Panc1 (cell line): ENCODE data around the gene F13A1. TPM values are rescaled to one million over a fixed set of nuclear protein-coding genes. Genes with fewer than 3 reads are reported as not detected.

ENCODE experiments used
- ATAC-seq: fragments of 200-7000 bp; cut with Tn5 transposase; 2 replicates; pipeline ENCODE4 v1.9.1; 2020; ENCODE audit warnings: mild to moderate bottlenecking, moderate library complexity
- BruUV-seq: library from RNA; stranded (reverse); fragments of 400-500 nt; replicated peaks from 2 replicates; lab custom pipeline; 2021; lab: Mats Ljungman, UMichigan
- CTCF ChIA-PET: fragments of 300-600 bp; sonication (Branson Sonifier 250); formaldehyde crosslinking; loops from one replicate; lab custom pipeline; 2022; ENCODE audit warnings: antibody characterized with exemption; lab: Charles Lee
- POLR2A ChIA-PET: fragments of 300-600 bp; sonication (Branson Sonifier 250); formaldehyde crosslinking; loops from one replicate; lab custom pipeline; 2022; ENCODE audit warnings: antibody characterized with exemption; lab: Charles Lee
- DNase-seq: peaks from one replicate; pipeline ENCODE4 v3.0.0-alpha.2; 2010; ENCODE audit warnings: low read depth, low spot score
- H3K27ac ChIP-seq: 2 replicates; pipeline ENCODE4 v1.5.1; 2011; ENCODE audit warnings: mild to moderate bottlenecking, low read length, inconsistent platforms
- H3K27me3 ChIP-seq: fragments of 200-500 bp; sonication (Bioruptor generic); 2 replicates; pipeline ENCODE4 v1.6.0; 2014; ENCODE audit warnings: low read length, inconsistent platforms; ENCODE audit not compliant: control insufficient read depth, insufficient read depth
- H3K36me3 ChIP-seq: fragments of 200-500 bp; sonication (Bioruptor generic); 2 replicates; pipeline ENCODE4 v1.5.1; 2014; ENCODE audit warnings: inconsistent platforms, mild to moderate bottlenecking, low read length, moderate library complexity; ENCODE audit not compliant: control insufficient read depth, insufficient read depth
- H3K4me1 ChIP-seq: 2 replicates; pipeline ENCODE4 v1.5.1; 2011; ENCODE audit warnings: inconsistent platforms, mild to moderate bottlenecking, low read length, moderate library complexity; ENCODE audit not compliant: control insufficient read depth, insufficient read depth
- H3K4me3 ChIP-seq, 2 experiments: 2 replicates each; pipeline ENCODE4 v1.5.1; 2011 to 2012; ENCODE audit warnings: low read depth in 2 of 2, low read length in 2 of 2, mild to moderate bottlenecking in 2 of 2, inconsistent platforms in 1 of 2, moderate library complexity in 1 of 2
- H3K9me3 ChIP-seq: fragments of 200-500 bp; sonication (Bioruptor generic); 2 replicates; pipeline ENCODE4 v1.5.1; 2014; ENCODE audit warnings: low read depth, mild to moderate bottlenecking, inconsistent platforms, low read length, moderate library complexity; ENCODE audit not compliant: control insufficient read depth, insufficient read depth
- POLR2AphosphoS5 ChIP-seq: IDR thresholded peaks from 2 replicates; pipeline ENCODE4 v1.6.1; 2012; ENCODE audit warnings: mild to moderate bottlenecking, low read depth, low read length, moderate library complexity
- SIN3A ChIP-seq: IDR thresholded peaks from 2 replicates; pipeline ENCODE4 v1.6.1; 2012; ENCODE audit warnings: low read depth, mild to moderate bottlenecking, low read length, moderate library complexity, borderline replicate concordance; ENCODE audit not compliant: insufficient read depth
- TCF7L2 ChIP-seq: IDR thresholded peaks from 2 replicates; pipeline ENCODE4 v1.6.1; 2011; ENCODE audit warnings: mild to moderate bottlenecking, low read depth, low read length, inconsistent platforms
- in situ Hi-C: cut with HindIII; loops from 2 replicates; pipeline ENCODE4 v1.10.0; 2016; ENCODE audit warnings: low sequenced_read_pairs, low pct_unique_long_range_greater_than_20kb
- intact Hi-C: fragments of 100-400 bp; cut with micrococcal nuclease; formaldehyde crosslinking; loops from one replicate; pipeline ENCODE4 v1.10.0; 2022; ENCODE audit not compliant: unreplicated experiment
- total RNA-seq: library from RNA; stranded (reverse); gene quantifications from one replicate; pipeline ENCODE4 v1.2.1, GENCODE V29; 2021; ENCODE audit not compliant: unreplicated experiment
- TF ChIP-seq, protein P1 (sequence below): fragments of 450-650 bp; IDR thresholded peaks from 2 replicates; pipeline ENCODE4 v1.5.1; 2017; ENCODE audit warnings: mild to moderate bottlenecking
- TF ChIP-seq, protein P2 (sequence below), 2 experiments: IDR thresholded peaks; 2 replicates each; pipeline ENCODE4 v1.6.1; 2011 to 2012; ENCODE audit warnings: low read depth in 2 of 2, control low read depth in 1 of 2, low read length in 1 of 2, mild to moderate bottlenecking in 1 of 2, moderate library complexity in 1 of 2; ENCODE audit not compliant: insufficient read depth in 1 of 2

Gene F13A1
- total RNA-seq, 1 experiment from 2014 or later: 0.26 TPM

DNA sequence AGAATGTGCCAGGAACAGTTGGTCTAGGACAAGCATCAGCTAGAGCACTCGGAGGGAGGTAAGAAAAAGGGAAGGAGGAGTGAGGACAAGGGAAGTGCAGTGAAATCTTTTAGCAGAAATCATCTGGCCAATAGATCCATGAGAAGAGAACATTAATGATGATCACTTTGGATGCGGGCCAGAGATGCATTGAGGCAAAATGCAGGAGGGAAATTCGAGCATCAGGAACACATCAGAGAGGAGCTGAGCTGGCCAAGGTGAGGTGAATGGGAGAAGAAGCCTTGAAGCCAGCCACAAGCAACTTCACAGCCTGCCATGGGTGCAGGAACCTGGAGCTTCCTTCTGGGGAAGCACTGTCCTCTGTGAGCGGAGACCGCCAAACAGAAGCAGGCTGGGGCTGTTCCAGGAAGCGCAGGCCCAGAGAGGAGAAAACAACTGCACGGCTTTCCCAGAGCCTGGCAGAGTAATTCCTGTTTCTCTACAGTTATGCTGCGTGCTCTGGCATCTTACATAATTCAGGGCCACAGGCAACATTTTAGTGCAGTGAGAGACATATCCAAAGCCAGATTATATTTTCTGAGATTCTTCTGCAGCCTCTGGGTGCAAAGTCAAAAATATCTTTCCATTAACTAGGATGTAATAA, 143.8 kb downstream of the F13A1 start:
- intact Hi-C loops (no loop called here), in situ Hi-C loops (no loop called here)
- peaks cover 4% of the 10 kb centered on the region; the same call in 1 of the 2 replicates for H3K27me3 ChIP-seq
- no peaks in the 10 kb centered on the region for H3K9me3 ChIP-seq
- no peak overlapping the region for H3K27ac ChIP-seq
- H3K36me3 ChIP-seq: no peaks in the 10 kb centered on the region
- no peak overlapping the region for H3K4me3 ChIP-seq
- DNase-seq: no peak
- TF ChIP-seq TCF7L2 (no peak), POLR2AphosphoS5 (no peak), SIN3A (no peak)
- TF ChIP-seq, protein P1, sequence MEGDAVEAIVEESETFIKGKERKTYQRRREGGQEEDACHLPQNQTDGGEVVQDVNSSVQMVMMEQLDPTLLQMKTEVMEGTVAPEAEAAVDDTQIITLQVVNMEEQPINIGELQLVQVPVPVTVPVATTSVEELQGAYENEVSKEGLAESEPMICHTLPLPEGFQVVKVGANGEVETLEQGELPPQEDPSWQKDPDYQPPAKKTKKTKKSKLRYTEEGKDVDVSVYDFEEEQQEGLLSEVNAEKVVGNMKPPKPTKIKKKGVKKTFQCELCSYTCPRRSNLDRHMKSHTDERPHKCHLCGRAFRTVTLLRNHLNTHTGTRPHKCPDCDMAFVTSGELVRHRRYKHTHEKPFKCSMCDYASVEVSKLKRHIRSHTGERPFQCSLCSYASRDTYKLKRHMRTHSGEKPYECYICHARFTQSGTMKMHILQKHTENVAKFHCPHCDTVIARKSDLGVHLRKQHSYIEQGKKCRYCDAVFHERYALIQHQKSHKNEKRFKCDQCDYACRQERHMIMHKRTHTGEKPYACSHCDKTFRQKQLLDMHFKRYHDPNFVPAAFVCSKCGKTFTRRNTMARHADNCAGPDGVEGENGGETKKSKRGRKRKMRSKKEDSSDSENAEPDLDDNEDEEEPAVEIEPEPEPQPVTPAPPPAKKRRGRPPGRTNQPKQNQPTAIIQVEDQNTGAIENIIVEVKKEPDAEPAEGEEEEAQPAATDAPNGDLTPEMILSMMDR: no peak
- TF ChIP-seq, protein P2, sequence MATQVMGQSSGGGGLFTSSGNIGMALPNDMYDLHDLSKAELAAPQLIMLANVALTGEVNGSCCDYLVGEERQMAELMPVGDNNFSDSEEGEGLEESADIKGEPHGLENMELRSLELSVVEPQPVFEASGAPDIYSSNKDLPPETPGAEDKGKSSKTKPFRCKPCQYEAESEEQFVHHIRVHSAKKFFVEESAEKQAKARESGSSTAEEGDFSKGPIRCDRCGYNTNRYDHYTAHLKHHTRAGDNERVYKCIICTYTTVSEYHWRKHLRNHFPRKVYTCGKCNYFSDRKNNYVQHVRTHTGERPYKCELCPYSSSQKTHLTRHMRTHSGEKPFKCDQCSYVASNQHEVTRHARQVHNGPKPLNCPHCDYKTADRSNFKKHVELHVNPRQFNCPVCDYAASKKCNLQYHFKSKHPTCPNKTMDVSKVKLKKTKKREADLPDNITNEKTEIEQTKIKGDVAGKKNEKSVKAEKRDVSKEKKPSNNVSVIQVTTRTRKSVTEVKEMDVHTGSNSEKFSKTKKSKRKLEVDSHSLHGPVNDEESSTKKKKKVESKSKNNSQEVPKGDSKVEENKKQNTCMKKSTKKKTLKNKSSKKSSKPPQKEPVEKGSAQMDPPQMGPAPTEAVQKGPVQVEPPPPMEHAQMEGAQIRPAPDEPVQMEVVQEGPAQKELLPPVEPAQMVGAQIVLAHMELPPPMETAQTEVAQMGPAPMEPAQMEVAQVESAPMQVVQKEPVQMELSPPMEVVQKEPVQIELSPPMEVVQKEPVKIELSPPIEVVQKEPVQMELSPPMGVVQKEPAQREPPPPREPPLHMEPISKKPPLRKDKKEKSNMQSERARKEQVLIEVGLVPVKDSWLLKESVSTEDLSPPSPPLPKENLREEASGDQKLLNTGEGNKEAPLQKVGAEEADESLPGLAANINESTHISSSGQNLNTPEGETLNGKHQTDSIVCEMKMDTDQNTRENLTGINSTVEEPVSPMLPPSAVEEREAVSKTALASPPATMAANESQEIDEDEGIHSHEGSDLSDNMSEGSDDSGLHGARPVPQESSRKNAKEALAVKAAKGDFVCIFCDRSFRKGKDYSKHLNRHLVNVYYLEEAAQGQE (IDR thresholded peaks at IDR 0.05; ENCODE audit: insufficient read depth in 1 of 2, low read depth in 2 of 2, low read length in 1 of 2): no peak
- ATAC-seq: no peak
- no TSS peak for BruUV-seq
- ChIA-PET POLR2A (no interaction called here), CTCF (no interaction called here)
- H3K4me1 ChIP-seq: no peaks in the 10 kb centered on the region

DNA sequence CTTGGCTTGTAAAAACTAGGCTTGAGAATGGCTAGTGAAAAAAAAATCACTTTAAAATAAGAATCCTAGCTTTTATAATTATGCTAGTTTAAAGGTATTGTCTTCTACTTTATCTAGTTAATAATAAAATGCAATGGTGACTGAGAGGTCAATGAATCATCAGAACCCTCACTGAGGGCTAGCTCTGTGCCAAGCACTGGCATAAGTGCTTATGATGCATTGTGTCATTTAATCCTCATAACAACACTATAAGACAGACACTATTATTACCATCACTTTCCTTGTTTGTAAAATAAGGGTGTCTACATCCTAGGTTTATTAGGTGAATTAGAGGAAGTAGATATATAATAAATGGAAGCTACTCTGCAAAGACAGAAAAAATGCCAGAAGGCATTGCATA, 144.3 kb downstream of the F13A1 start:
- TF ChIP-seq, protein P2 (IDR thresholded peaks at IDR 0.05; ENCODE audit: insufficient read depth in 1 of 2, low read depth in 2 of 2, low read length in 1 of 2): no peak
- TF ChIP-seq POLR2AphosphoS5: no peak
- no peak for TF ChIP-seq SIN3A
- no peaks in the 10 kb centered on the region for H3K9me3 ChIP-seq
- no peak overlapping the region for H3K4me3 ChIP-seq
- DNase-seq (no peak), ATAC-seq (no peak)
- intact Hi-C loops (no loop called here), in situ Hi-C loops (no loop called here)
- no peak overlapping the region for H3K27ac ChIP-seq
- CTCF ChIA-PET: no interaction called here
- POLR2A ChIA-PET: no interaction called here
- H3K36me3 ChIP-seq: no peaks in the 10 kb centered on the region
- BruUV-seq: no TSS peak
- no peaks in the 10 kb centered on the region for H3K4me1 ChIP-seq
- peaks cover 4% of the 10 kb centered on the region; the same call in 1 of the 2 replicates for H3K27me3 ChIP-seq
